Measurements from ENCODE around the gene TMEM131. TPM values are rescaled to one million over a fixed set of nuclear protein-coding genes. Genes with fewer than 3 reads are reported as not detected.

Gene TMEM131
- total and polyA plus RNA-seq, 2 of the 8 experiments (the other 6 are each of a cell fraction or from before 2014, with no cell fraction given), result 9.7 to 22.9 TPM

DNA sequence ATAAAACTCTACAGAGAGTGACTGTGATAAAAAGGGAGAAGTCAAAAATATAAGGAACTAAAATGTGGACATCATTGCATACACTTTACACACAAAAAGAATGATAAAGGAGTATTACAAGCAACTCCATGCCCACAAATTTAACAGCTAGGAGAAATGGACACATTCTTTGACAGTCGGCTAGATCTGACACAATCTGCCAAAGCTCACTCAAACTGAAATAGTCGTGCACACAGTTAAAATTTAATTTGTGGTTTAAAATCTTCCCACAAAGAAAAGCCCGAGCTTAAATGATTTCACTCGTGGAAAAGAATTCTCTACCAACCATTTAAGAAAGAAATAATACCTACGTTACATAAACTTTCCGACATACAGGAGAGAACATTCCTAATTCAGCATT lies 149.9 kb downstream of the TMEM131 start:
- Histone ChIP-seq H3K14ac (ENCODE audit: insufficient read length) (no peak overlapping the region), H2BK12ac (ENCODE audit: low read depth, low read length) (no peak overlapping the region), H4K20me1 (replicated peaks in 1 of 2; ENCODE audit: control insufficient read depth in 1 of 2, insufficient read depth in 2 of 2, low read length in 2 of 2) (peaks cover 0 to 4% of the 10 kb centered on the region in 2 experiments), H2AFZ (ENCODE audit: low read length) (no peak overlapping the region), H3K79me1 (ENCODE audit: low read depth, low read length) (no peaks in the 10 kb centered on the region), H3K4me1 (replicated peaks in 1 of 4; ENCODE audit: control insufficient read depth in 3 of 4, insufficient read depth in 4 of 4, low read length in 3 of 4) (no peaks in the 10 kb centered on the region), H3K4me3 (ENCODE audit: extremely low read depth in 1 of 4, insufficient read depth in 2 of 4, low read depth in 3 of 4, low read length in 4 of 4) (no peak overlapping the region), H2AK5ac (ENCODE audit: low read depth, low read length) (no peak overlapping the region), H2BK15ac (ENCODE audit: low read length) (no peak overlapping the region), H2BK20ac (ENCODE audit: low read length) (no peak overlapping the region), H3K56ac (replicated peaks; ENCODE audit: insufficient read length, low read depth, low read length) (no peak overlapping the region), H4K91ac (replicated peaks; ENCODE audit: insufficient read length, low read length) (no peak overlapping the region), H4K5ac (ENCODE audit: insufficient read length, low read depth, low read length) (no peak overlapping the region), H3K4ac (replicated peaks; ENCODE audit: insufficient read length, low read depth, low read length) (no peak overlapping the region), H3K23ac (ENCODE audit: insufficient read length) (no peak overlapping the region), H4K8ac (ENCODE audit: extremely low read depth, insufficient read depth, low read length) (no peak overlapping the region), H3K23me2 (ENCODE audit: low read depth, low read length) (no peaks in the 10 kb centered on the region), H3K27me3 (replicated peaks in 1 of 4; ENCODE audit: control insufficient read depth in 3 of 4, extremely low read depth in 1 of 4, insufficient read depth in 3 of 4, low read length in 3 of 4) (no peaks in the 10 kb centered on the region), H2BK5ac (ENCODE audit: low read depth, low read length) (no peak overlapping the region), H3K18ac (ENCODE audit: extremely low read depth, low read length) (no peak overlapping the region), H3K9me3 (ENCODE audit: insufficient read depth in 2 of 2, low read depth in 1 of 2, low read length in 1 of 2) (no peaks in the 10 kb centered on the region), H2BK120ac (replicated peaks; ENCODE audit: low read depth, low read length) (no peak overlapping the region), H3K9ac (replicated peaks in 1 of 4; ENCODE audit: extremely low read depth in 1 of 4, low read depth in 3 of 4, low read length in 3 of 4) (no peak overlapping the region), H3K79me2 (ENCODE audit: control insufficient read depth in 1 of 2, insufficient read depth in 2 of 2, low read length in 2 of 2) (no peaks in the 10 kb centered on the region), H3K27ac (ENCODE audit: low read depth, low read length) (no peak overlapping the region), H3K36me3 (ENCODE audit: control insufficient read depth in 2 of 4, insufficient read depth in 4 of 4, low read length in 3 of 4) (no peaks in the 10 kb centered on the region), H3K4me2 (ENCODE audit: insufficient read depth in 1 of 2, low read depth in 2 of 2, low read length in 2 of 2) (no peak overlapping the region)
- 90% methylated on average over 6 of the region's 6 CpGs; no CpG with 5 or more reads in 1 of the 2 experiments for WGBS, 2 experiments (ENCODE audit: extremely low coverage in 1 of 2, insufficient coverage in 1 of 2, insufficient read length in 1 of 2, insufficient replicate concordance in 2 of 2, low coverage in 1 of 2, low lambda C conversion rate in 2 of 2, missing lambda C conversion rate in 1 of 2)
- no peak for DNase-seq (ENCODE audit: low read depth in 1 of 2, low spot score in 2 of 2)
- FAIRE-seq, result no peak
- ChIA-PET CTCF (ENCODE audit: partially characterized antibody) (interaction anchor here (1.4 kb wide), 1 partner anchor 15 kb away, joined by 3 read pairs; no protein-coding TSS in a partner anchor), POLR2A (ENCODE audit: partially characterized antibody) (no interaction called here)
- TF ChIP-seq TCF12 (IDR thresholded peaks at IDR 0.05; ENCODE audit: low read depth, low read length) (no peak), ATF2 (IDR thresholded peaks at IDR 0.05; ENCODE audit: low read length) (no peak), SUZ12 (IDR thresholded peaks at IDR 0.05; ENCODE audit: low read length) (no peak), POU5F1 (IDR thresholded peaks at IDR 0.05; ENCODE audit: low read depth, low read length) (no peak), SRF (IDR thresholded peaks at IDR 0.05; ENCODE audit: low read depth, low read length) (no peak), CTBP2 (IDR thresholded peaks at IDR 0.05; ENCODE audit: borderline replicate concordance, insufficient read depth, insufficient read length, low read length) (no peak), CREB1 (IDR thresholded peaks at IDR 0.05) (no peak), GTF2F1 (IDR thresholded peaks at IDR 0.05; ENCODE audit: borderline replicate concordance, low read depth, low read length) (no peak), FOSL1 (IDR thresholded peaks at IDR 0.05; ENCODE audit: insufficient read depth, low read depth, low read length) (no peak), GABPA (IDR thresholded peaks at IDR 0.05; ENCODE audit: borderline replicate concordance, insufficient read depth, low read length) (no peak), CHD1 (IDR thresholded peaks at IDR 0.05; ENCODE audit: low read depth, low read length) (no peak)

Data from H1 (cell line).